GM18858 (cell line): ENCODE results near the gene EXTL1.

Experiments
- ATAC-seq: cut with Tn5 transposase; IDR thresholded peaks from one replicate; pipeline ENCODE4 v1.9.1; 2021; ENCODE audit not compliant: unreplicated experiment

EXTL1 gene

DNA sequence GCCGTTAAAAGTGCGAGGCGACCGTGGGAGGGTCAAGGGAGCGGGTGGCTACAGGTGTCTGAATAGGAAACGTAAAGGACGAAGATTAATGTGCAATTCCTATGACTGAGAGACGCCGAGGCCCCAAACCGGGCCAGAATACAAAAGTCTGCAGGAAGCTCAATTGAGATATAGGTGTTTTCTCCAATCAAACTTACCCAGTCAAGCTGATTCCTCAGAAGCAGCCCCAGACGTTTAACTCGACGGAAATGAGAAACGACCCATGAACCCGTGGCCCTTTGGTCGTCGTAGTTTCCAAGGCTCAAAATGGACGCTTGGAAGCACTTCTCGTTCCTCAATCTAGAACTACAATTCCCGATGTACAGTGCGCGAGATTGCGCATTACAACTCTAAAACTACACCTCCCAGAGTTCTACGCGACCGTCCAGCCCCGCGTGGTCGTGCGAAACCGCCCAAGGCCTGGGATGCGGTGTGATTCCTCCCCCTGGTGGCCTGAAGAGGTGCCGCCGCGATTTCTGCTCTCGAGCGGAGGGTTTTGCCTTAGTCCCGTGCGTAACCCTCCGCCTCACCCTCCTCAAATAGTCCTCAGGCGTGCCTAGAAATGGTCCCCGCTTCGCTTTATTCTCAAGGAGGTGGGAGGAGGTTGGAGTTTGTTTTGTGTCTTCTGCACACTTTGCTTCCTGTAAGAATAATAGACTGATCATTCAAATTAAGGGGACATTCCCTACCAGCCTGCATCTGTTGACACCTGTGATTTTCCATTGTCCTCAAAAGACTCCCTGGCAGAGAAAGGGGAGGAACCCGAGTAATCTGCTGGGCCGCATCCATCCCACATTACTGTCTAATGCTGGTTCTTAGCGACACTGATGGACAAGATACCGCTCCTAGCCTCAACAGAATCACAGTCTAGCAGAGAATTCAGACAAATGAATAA, 23.5 kb upstream of the EXTL1 start, which contains the start of gene PAFAH2:
Gene PAFAH2, minus strand, starts transcription at position 236 of the 934 bp plus-strand sequence. CDS start 7,247 bp downstream, outside the sequence.
- peak; percentile 91 for ATAC-seq

DNA sequence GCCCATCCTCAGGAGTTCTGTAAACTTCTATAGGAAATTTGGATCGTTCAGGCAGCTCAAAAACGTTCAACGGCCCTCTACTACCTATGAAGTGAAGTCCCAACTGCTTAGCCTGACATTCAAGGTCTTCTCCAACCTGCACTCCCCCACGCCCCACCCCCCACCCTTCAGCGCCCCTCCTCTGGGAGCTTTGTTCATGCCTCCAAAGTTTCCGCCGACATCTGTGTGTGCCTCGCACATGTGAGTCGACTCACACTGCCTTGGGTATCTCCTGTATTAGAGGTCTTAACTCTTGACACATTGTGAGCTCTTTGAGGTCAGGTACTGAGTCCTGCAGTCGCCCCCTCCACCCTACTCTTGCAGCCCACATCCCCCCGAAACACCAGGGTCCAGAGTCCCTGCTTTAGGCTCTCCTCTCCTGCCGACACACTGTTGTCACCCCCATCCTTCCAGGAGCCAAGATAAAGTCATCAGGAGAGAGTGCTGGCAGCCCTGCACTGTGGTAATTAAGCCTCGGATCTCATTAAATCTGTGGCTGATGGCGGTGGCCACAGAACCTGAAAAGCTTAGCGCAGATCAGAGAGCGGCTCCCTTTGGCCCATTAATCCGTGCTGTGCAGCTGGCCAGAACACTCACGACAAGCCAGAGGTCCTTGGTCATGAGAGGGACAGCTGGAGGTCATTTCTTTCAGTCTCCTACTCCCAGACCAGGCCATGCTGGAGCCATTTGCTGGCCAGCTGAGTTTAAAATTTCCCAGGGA, 22.4 kb upstream of the EXTL1 start:
- no peak for ATAC-seq

DNA sequence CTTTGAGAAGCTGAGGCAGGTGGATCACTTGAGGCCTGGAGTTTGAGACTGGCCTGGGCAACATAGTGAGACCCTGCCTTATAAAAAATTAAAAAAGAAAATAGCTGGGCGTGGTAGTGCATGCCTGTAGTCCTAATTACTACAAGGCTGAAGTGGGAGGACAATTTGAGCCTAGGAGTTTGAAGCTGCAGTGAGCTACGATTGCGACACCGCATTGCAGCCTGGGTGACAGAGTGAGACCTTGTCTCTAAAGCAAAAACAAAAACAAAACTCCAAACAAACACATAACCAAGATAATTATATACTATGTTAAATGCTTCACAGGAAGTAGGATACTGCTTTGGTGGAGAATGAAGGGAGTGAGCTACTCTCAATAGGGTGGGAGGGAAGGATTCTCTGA, 18.3 kb upstream of the EXTL1 start:
- ATAC-seq, result no peak

DNA sequence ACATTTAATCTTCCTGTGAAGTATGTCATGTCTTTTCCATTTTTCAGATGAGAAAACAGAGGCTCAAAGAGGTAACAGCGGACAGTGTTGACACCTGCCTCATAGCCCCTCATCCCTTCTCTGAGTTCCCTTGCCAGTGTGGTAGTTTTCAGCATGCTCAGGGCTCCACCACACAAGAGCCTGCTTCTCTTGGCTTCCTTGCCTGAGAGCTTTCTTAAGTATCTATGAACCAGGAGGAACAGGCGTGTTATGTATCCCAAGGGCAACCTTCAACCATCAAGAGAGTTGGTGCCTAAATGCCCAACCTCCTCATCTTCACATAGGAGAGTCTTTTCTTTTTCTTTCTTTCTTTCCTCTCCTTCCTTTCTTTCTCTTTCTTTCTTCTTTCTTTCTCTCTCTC, 17.8 kb upstream of the EXTL1 start:
- no peak for ATAC-seq

DNA sequence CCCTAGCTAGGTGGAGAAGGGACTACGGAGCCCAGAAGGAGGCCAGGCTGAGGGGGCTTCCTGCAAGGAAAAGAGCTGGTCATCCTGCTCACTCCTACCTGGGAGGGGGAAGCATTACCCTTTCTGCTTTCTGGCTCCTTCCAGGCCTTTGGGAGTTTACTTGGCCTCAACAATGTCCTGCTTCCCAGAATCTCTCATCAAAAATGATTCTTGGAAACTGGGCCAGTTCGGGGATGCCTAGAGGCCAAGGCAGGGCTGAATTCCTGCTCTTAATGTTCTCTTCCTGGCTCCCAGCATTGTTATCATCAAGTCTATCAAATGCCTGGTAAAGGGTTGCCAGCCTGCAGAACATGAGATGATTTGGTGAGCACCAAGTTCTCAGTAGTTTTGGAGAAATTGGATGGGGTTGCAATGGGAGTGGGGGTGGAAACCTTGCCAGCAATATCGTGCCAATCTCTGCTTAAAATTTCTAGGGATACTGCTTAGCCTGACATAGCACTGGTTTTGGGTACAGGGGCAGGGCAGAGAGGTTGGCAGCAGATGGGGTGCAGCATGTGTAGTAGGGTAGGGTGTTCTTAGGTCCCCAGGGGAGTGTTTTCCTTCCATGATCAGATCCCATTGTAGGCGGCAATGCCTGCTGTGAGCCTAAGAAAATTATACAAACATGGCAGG, 16.0 kb upstream of the EXTL1 start:
- ATAC-seq, result no peak

DNA sequence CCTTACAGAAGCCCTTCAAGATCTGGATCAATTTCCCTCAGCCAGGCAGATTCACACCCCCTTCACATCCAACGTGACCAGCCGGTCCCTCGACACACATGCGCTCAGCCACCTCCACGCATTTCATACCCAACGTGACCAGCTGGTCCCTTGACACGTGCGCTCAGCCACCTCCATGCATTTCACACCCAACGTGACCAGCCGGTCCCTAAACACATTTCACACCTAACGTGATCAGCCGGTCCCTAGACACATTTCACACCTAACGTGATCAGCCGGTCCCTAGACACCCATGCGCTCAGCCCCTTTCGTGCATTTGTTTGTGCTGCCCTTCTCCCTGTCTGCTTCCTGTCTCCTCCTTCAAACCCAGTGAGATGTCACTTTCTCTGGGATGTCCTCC, 14.9 kb upstream of the EXTL1 start:
- ATAC-seq, result no peak

DNA sequence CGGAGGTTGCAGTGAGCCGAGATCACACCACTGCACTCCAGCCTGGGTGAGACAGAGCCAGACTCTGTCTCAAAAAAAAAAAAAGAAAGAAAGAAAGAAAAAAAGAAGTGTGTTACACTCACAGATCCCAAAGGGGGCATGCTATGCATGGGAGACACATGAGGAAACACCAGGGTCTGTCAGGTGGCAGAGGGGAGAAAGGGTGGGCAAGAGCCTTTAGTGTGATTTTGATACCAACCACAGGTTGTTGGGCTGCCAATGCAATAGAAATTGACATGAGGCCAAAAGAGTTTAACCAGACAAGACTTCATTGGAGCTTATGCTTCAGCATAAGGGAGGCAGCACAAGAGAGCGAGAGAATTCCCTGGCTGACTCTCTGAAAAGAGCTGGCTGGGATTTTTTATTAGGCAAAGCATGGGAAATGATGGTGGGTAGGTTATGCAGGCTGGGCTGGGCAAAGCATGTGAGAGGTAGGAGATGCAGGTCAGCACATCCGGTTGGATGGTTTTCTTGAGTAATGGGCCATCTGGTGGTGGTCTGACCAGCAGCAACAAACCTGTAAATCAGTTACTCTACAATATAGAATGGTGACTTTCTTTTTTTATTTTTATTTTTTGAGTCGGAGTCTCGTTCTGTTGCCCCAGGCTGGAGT, 11.7 kb upstream of the EXTL1 start:
- no peak for ATAC-seq

DNA sequence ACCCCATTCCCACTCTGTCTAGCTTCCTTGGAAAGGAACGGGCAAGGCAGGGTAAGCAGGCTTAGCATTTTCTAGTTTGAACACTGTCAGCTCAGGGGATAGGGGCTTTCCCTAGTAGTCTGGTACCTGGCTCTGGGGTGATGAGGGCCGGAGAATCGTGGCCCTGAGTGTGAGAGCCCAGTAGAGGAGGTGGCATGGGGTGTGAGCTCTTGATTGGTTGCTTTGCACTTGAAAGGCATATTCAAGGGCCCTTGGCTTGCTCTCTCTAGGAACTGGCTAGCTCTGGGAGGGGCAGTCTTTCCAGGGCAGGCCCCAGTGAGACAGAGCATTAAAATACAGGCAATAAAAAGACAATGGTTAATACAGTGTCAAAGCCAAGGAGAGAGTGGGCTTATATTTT, 10.8 kb upstream of the EXTL1 start:
- no peak for ATAC-seq

DNA sequence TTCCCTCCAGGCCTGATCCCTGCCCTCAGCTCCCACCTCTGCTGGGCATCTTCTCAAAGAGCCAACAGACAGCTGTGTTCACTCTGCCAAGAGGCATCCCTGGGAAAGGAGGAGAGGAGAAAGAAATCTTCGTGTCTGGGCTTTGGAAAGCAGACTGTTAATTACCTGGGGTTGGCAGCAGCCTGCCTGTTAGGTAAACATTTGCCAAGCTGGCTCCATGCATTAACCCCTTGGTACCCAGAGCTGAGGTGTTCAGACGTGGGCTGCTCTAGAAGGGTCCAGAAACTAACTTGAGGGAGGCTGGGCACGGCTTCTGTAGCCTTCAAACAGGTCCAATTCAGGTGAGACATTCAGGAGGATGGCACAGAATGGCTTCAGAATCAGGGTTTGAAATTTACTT, 8.7 kb upstream of the EXTL1 start:
- ATAC-seq, result no peak

DNA sequence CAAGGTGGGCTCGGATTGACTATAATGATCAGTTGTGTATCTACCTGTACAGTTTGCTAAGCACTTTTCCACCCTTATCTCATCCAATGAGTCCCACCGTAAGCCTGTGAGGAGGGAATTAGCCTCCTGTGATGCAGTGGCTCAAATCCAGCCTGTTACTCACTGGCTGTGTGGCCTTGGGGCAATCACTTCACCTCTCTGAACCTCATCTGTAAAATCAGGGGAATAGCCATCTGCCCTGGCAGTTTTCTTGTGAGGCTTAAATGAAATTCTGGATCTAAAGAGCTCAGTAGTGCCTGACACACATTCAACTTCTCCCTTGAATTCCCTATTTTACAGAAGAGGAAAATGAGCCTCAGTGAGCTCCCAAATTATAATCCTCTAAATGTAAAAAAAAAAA, 7.4 kb upstream of the EXTL1 start:
- no peak for ATAC-seq

DNA sequence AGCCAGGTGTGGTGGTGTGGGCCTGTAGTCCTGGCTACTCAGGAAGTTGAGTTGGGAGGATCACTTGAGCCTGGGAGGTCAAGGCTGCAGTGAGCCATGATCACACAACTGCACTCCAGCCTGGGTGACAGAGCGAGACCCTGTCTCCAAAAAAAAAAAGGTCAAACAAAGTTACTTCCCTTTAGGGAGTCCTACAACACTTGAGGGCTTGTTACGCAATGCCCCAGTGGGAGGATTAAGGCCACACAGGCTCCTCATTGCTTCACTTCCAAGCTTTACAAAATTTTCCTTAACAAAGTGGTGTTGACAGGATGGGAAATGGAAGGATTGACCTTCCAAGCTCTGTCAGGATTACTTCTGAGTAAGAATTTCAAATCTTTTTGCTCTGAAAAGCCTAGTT, 6.2 kb upstream of the EXTL1 start:
- ATAC-seq, result no peak

DNA sequence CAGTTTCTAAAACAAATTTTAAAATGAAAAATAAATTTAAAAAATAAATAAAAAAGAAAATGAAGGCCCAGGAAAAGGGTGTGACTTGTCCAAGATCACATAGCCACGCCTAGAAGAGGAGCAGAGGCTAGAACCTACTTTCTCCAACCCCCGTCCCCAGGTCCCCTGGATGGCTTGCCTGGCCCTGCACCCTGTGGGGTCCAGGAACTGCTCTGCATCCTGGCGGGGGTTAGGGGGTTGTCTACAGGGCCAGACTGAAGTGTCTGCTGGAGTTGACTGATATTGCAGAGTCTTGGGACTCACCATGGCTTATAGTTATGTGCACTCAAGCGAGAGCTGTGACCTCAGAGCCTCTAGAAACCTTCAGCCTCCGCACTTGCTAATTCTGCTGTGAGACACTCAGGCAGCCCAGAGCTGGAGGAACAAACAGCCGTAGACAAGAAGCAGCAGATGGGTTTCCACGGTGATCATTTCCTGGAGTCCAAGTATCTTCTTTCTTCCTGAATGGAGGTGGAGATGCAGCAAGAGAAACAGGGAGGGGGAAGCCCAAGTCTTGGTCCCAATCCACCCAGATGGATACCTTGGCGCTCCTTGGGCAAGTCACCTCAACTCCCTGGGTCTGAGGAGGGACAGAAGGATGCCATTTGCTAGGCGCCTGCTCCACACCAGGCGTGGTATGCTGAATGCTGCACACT, 5.2 kb upstream of the EXTL1 start:
- ATAC-seq, result no peak

DNA sequence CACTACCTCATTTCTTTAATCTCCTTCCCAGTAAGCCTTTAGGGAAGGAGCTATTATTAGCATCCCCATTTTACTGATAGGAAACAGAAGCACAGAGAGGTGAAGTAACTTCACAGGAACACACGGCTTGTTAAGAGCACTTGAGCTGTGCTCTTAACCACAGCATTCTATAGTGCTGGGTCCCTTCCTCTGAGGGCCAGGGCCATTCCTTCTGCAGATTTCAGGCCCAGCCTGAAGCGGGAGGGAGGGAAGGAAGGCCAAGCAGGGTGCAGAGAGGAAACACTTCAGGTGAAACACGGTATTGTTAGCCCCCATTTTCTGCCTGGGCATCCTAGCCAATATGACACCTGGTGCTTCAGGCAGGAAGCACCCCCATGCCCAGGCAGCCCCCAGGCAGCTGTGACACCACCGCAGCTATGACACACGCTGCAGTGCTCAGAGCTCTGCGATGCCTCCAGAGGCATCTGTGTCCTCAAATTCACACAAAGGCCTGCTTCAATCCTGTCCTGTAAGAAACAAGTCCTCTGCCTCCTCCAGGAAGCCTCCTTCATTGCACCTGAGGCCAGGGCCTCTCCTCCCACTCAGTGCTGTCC, 4.5 kb upstream of the EXTL1 start:
- ATAC-seq, result no peak

DNA sequence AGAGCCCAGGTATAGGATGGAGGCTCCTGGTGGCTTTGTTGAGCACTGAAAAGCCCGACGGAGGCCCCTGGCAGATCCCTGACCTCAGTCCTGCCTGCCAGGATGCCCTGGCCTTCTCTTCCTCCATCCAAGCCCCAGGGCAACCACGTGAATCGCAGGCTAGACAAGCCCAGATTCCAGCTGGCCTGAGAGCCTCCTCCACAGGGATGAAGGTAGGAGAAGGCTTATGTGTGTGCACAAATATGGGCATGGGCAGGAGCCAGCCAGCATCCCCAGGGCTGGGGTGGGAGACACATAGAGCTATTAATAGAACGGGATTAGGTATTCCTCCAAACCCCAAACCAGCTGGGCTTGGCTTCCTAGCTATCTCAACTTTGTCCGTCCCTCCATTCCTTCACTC, 4.0 kb upstream of the EXTL1 start:
- ATAC-seq, result no peak

DNA sequence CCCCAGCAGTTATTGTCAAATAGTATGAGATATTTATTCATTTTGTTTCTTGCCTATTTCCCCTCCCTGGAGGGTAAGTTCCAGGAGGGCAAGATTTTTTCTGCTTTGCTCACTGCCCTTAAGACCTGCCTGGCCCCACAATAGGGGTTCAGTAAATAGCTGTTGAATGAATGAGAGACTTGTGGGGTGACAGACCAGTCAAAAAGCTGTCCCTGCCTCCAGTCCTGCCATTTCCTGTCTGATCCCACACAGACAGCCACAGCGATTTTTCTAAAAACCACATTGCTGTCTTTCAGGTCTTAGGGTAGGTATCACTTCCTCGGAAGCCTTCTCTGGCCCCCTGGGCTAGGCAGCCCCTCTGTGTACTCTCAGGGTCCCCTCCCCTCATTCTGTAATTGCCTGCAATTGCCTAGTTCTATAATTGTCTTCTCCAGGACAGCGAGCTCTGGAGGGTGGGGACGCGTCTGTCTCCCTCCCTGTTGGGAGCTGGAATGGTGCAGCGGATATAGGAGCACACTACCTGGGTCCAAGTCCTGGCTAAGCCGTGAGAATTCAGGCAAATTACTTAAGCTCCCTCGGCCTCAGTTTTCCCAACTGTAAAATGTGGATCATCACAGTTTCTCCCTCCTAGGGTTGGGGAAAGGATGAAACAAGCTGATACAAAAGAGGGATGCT, 1.8 kb upstream of the EXTL1 start:
- no peak for ATAC-seq

DNA sequence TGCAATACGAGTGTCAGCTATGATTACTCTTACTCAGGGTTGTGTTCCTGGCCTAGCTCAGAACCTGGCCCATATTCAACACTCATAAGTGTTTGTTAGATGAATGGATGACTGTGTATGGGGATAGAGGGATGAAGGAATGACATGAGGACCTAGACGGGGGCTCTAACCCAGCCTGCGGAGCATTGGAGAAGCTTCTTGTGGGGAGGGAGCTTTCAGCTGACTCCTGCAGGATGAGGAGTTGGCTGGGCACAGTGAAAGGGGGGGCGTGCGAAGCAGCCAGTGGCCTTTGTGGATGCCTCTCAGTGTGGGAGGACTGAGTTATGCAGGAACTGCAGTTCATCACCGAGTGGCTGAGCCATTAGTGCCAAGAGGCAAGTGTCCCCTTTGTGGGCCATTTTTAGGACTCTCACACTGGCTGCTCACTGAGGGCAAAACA, 1.2 kb upstream of the EXTL1 start:
- no peak for ATAC-seq

DNA sequence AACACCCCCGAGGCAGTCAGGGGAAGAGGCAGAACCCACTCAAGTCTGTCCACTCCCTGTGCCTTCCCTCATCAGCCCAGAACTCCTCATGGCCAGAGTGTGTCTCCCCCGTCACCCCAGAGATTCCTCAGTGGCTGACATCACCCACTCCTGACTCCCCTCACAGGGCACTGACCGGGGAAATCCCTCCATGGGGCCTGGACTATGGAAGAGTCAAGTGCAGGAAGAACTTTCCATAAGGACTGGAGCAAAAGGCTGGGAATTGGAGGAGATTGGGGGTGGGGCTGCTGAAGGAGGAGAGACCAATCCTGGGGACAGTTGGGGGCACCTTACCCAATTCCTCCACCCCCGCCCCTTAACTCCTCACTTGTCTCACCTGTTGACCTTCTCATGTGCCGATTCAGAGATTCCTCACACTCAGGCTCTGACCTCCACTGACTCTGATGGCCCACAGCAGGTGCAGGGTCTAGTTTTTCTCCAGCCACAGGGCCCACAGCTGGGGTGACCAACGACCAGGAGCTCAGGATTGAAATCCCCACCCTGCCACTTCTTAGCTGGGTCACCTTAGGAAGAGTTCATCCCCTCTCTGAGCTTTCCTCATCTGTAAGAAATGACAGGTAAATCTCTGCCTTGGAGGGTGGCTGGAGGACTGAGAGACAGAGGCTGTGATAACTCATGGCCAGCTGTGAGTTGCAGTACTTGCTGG, 481 bp upstream of the EXTL1 start:
- no peak for ATAC-seq

DNA sequence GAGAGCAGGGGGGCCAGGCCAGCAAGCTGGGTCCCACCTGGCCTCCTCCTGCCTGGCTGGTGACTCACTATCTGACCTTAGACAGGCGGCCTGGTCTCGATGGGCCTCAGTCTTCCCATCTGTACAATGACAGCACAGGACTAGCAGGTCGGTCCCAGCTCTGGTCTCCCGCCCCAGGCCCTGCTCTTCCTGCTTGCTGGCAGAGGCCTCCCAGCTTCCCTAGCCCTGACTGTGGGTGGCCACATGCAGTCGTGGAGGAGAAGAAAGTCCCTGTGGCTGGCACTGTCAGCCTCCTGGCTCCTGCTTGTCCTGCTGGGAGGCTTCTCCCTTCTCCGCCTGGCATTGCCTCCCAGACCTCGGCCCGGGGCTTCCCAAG, 817 bp downstream of the EXTL1 start:
- no peak for ATAC-seq

DNA sequence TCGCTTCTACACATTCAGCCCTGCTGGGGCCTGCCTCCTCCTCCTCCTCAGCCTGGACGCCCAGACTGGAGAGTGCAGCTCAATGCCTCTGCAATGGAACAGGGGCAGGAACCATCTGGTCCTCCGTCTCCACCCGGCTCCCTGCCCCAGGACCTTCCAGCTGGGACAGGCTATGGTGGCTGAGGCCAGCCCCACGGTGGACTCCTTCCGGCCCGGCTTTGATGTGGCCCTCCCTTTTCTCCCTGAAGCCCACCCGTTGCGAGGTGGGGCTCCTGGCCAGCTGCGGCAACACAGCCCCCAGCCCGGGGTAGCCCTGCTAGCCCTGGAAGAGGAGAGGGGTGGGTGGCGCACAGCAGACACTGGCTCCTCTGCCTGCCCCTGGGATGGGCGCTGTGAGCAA, 1.4 kb downstream of the EXTL1 start:
- ATAC-seq, result no peak
